Activated B cell treated with CpG ODN at 0.5 μM for 24 hours (primary cell): Measurements from ENCODE around the gene POLN. TPM values are rescaled to one million over a fixed set of nuclear protein-coding genes. Genes with fewer than 3 reads are reported as not detected.

Source experiments
- ATAC-seq: fragments of 200-7000 bp; cut with Tn5 transposase; one replicate; pipeline ENCODE4 v1.10.0; 2021; ENCODE audit warnings: low read depth, mild to moderate bottlenecking, moderate library complexity
- CTCF ChIA-PET: fragments of 350-600 bp; sonication (Branson Sonifier 250); formaldehyde crosslinking; loops from one replicate; lab custom pipeline; 2021; ENCODE audit warnings: antibody characterized with exemption; lab: Charles Lee
- POLR2A ChIA-PET: fragments of 350-600 bp; sonication (Branson Sonifier 250); formaldehyde crosslinking; loops from one replicate; lab custom pipeline; 2021; ENCODE audit warnings: antibody characterized with exemption; lab: Charles Lee
- DNase-seq: peaks from one replicate; pipeline ENCODE4 v3.0.0; 2022
- H3K27ac Mint-ChIP-seq: one replicate; pipeline ENCODE4 v1.8.0; 2020; ENCODE audit warnings: mixed read lengths
- H3K27me3 Mint-ChIP-seq: one replicate; pipeline ENCODE4 v1.8.0; 2021; ENCODE audit warnings: mixed read lengths
- H3K36me3 Mint-ChIP-seq: one replicate; pipeline ENCODE4 v1.8.0; 2021; ENCODE audit warnings: low read depth, mixed read lengths
- H3K4me1 Mint-ChIP-seq: one replicate; pipeline ENCODE4 v1.8.0; 2021; ENCODE audit warnings: mixed read lengths
- H3K4me3 Mint-ChIP-seq: one replicate; pipeline ENCODE4 v1.8.0; 2020; ENCODE audit warnings: mild to moderate bottlenecking, mixed read lengths
- H3K9me3 Mint-ChIP-seq: one replicate; pipeline ENCODE4 v1.8.0; 2020; ENCODE audit warnings: mixed read lengths
- intact Hi-C: fragments of 100-400 bp; cut with micrococcal nuclease; formaldehyde crosslinking; loops from one replicate; pipeline ENCODE4 v1.15.1; 2024
- total RNA-seq: library from RNA; stranded (reverse); gene quantifications from 2 replicates; pipeline ENCODE4 v1.2.3, GENCODE V29; 2022
- TF ChIP-seq, protein P1 (sequence below): fragments of 200-600 bp; IDR thresholded peaks from one replicate; pipeline ENCODE4 v1.8.0; 2022; ENCODE audit warnings: antibody characterized with exemption, mild to moderate bottlenecking

The POLN gene
- total RNA-seq, 1 donor from 2014 or later: 1.4 TPM

DNA sequence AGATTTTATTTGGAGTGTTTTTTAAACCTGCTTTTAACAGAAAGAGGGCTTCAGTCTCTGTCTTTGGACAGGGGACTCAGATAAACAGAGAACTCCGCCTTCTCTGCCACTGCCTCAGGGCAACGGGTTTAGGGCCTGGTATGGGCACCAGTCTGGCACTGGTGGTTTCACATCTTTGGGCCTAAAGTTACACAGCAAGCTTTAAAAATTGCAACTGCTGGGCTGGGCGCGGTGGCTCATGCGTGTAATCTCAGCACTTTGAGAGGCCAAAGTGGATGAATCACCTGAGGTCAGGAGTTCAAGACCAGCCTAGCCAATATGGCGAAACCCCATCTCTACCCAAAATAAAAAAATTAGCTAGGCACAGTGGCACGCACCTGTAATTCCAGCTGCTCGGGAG is 193.1 kb downstream of the POLN start:
- POLR2A ChIA-PET: no interaction called here
- Mint-ChIP-seq H3K36me3 (no peaks in the 10 kb centered on the region), H3K9me3 (no peaks in the 10 kb centered on the region), H3K27me3 (peaks cover 43% of the 10 kb centered on the region), H3K4me1 (no peaks in the 10 kb centered on the region), H3K4me3 (no peak overlapping the region), H3K27ac (no peak overlapping the region)
- intact Hi-C loops: no loop called here
- TF ChIP-seq, protein P1, sequence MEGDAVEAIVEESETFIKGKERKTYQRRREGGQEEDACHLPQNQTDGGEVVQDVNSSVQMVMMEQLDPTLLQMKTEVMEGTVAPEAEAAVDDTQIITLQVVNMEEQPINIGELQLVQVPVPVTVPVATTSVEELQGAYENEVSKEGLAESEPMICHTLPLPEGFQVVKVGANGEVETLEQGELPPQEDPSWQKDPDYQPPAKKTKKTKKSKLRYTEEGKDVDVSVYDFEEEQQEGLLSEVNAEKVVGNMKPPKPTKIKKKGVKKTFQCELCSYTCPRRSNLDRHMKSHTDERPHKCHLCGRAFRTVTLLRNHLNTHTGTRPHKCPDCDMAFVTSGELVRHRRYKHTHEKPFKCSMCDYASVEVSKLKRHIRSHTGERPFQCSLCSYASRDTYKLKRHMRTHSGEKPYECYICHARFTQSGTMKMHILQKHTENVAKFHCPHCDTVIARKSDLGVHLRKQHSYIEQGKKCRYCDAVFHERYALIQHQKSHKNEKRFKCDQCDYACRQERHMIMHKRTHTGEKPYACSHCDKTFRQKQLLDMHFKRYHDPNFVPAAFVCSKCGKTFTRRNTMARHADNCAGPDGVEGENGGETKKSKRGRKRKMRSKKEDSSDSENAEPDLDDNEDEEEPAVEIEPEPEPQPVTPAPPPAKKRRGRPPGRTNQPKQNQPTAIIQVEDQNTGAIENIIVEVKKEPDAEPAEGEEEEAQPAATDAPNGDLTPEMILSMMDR: no peak
- ATAC-seq (no peak), DNase-seq (no peak)
- CTCF ChIA-PET: no interaction called here

DNA sequence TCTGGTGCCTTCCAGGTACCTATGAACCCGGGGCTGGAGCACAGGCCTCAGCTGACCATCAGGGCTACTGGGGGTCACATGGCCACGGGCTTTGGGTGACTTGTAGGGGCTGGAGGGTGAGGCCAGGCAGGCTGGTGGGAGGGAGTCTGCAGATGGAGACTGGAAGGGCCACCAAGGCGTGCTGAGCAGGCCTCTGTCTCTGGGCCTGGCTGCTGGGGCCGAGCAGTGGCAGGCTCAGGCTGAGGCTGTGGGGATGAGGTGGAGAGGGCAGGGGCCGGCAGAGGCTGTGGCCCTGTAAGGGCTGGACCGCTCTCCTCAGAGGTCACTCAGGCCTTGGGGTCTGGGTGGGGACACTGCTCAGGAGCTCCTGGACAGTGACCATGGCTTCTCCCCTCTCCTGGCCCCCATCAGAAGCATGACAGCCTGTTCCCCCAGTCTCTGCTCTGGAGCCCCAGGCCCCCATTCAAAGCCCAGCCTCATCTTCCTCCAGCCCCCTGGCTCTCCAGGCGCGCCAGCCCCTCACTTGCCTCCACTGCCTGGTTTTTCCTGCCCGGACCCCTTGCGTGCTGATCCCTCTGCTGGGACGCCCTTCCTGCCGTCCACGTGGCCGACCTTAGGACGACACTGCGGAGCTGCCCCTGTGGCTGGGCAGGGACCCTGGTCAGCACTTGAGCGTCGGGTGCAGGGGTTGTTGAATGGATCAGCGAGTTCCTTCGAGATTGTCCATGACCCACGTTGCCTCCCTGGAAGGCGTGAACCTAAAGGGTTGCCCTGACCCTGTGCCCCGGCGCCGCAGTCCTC is 193.9 kb downstream of the POLN start:
- intact Hi-C loops: no loop called here
- Mint-ChIP-seq H3K4me3 (no peak overlapping the region), H3K4me1 (no peaks in the 10 kb centered on the region), H3K9me3 (no peaks in the 10 kb centered on the region), H3K36me3 (no peaks in the 10 kb centered on the region), H3K27ac (no peak overlapping the region), H3K27me3 (peaks cover 43% of the 10 kb centered on the region)
- TF ChIP-seq, protein P1: no peak
- ChIA-PET CTCF (no interaction called here), POLR2A (no interaction called here)
- ATAC-seq (no peak), DNase-seq (no peak)

- ChIA-PET POLR2A (interaction anchor here (0.6 kb wide), 1 partner anchor 166 kb away, joined by 5 read pairs; no protein-coding TSS in a partner anchor), CTCF (no interaction called here)
- DNase-seq (no peak), ATAC-seq (no peak)
- peaks cover 2% of the 10 kb centered on the region for H3K4me1 Mint-ChIP-seq
- TF ChIP-seq, protein P1: no peak
- intact Hi-C loops: no loop called here
- H3K27me3 Mint-ChIP-seq: peaks cover 38% of the 10 kb centered on the region
- no peak overlapping the region for H3K4me3 Mint-ChIP-seq
- no peaks in the 10 kb centered on the region for H3K36me3 Mint-ChIP-seq
- no peak overlapping the region for H3K27ac Mint-ChIP-seq
- no peaks in the 10 kb centered on the region for H3K9me3 Mint-ChIP-seq
These were observed 194.8 kb downstream of the POLN start for GRCh38 chr4:2047031-2047660.

DNA sequence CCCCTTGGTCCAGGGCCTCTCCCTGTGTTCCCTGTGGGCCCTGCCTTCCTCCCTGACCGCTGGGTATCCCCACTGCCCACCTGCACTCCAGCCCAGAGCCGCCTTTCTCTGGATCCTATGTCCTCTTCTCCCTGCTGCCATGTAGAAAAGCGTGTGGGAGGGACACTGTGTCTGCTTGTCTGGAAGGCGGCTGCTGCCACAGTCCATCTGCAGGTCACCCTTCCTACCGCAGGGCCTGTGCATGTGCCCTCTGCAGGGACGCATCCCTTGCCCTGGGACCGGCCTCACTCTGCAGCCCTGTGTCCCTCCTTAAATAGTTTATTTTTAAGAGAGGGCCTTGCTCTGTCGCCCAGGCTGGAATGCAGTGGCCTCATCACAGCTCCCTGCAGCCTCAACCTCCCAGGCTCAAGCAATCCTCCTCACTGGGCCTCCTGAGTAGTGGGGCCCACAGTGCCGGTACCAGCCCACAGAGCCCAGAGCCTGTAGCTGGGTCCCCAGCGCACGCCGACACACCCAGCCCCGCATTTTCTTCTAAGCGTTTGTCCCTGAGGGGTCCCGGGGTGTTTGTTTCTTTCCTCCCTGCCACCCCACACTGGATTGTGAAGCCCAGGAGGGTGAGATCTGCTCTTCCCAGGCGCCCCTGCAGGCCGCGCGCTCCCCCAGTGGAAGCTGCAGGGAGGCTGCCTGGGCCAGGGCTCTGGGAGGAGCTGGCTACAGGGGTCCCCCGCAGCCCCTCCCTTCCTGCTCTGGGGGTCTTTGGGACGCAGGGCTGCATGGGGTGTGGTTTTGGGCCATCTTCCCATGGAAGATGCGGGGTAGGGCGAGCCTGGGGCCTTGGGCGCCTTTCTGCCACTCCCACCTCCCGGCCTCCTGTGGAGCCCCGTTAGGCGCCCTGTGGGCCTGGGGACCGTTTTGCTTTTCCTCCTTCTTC is 195.6 kb downstream of the POLN start:
- Mint-ChIP-seq H3K27ac (no peak overlapping the region), H3K4me1 (peaks cover 4% of the 10 kb centered on the region), H3K27me3 (peaks cover 33% of the 10 kb centered on the region), H3K36me3 (no peaks in the 10 kb centered on the region), H3K4me3 (no peak overlapping the region), H3K9me3 (no peaks in the 10 kb centered on the region)
- ATAC-seq (no peak), DNase-seq (no peak)
- TF ChIP-seq, protein P1: no peak
- POLR2A ChIA-PET: interaction anchor here (0.6 kb wide), 1 partner anchor 166 kb away, joined by 5 read pairs; no protein-coding TSS in a partner anchor
- CTCF ChIA-PET: no interaction called here
- intact Hi-C loops: no loop called here
